GM23338 (cell line): ENCODE data around the gene USH1G. TPM values are rescaled to one million over a fixed set of nuclear protein-coding genes. Genes with fewer than 3 reads are reported as not detected.

ENCODE experiments used
- ATAC-seq: fragments of 200-7000 bp; cut with Tn5 transposase; 3 replicates; pipeline ENCODE4 v1.9.1; 2020
- DNase-seq: peaks from one replicate; pipeline ENCODE4 v3.0.0-alpha.2; 2015; ENCODE audit warnings: low spot score
- H2AFZ ChIP-seq: fragments of 200-600 bp; sonication (generic); 2 replicates; pipeline ENCODE4 v1.8.0; 2016; ENCODE audit warnings: antibody characterized with exemption, mild to moderate bottlenecking, moderate library complexity
- H3F3A ChIP-seq: fragments of 200-600 bp; sonication (generic); replicated peaks from 2 replicates; pipeline ENCODE4 v1.8.0; 2017; ENCODE audit warnings: antibody characterized with exemption, mixed run types, low read depth
- H3K27ac ChIP-seq: fragments of 200-600 bp; sonication (generic); 2 replicates; pipeline ENCODE4 v1.6.1; 2016; ENCODE audit warnings: low read depth
- H3K27me3 ChIP-seq: fragments of 200-600 bp; sonication (generic); 2 replicates; pipeline ENCODE4 v1.8.0; 2016; ENCODE audit warnings: mild to moderate bottlenecking, mixed run types, moderate library complexity; ENCODE audit not compliant: insufficient read depth
- H3K36me3 ChIP-seq: fragments of 200-600 bp; sonication (generic); 2 replicates; pipeline ENCODE4 v1.8.0; 2016; ENCODE audit warnings: mild to moderate bottlenecking; ENCODE audit not compliant: insufficient read depth
- H3K4me1 ChIP-seq: fragments of 200-600 bp; sonication (generic); 2 replicates; pipeline ENCODE4 v1.8.0; 2016; ENCODE audit warnings: mild to moderate bottlenecking, moderate library complexity; ENCODE audit not compliant: insufficient read depth
- H3K4me2 ChIP-seq: fragments of 200-600 bp; sonication (generic); 2 replicates; pipeline ENCODE4 v1.7.1; 2017; ENCODE audit warnings: mixed run types
- H3K4me3 ChIP-seq: fragments of 200-600 bp; sonication (generic); 2 replicates; pipeline ENCODE4 v1.6.1; 2016; ENCODE audit warnings: mixed run types
- H3K79me2 ChIP-seq: fragments of 200-600 bp; sonication (generic); replicated peaks from 2 replicates; pipeline ENCODE4 v1.8.0; 2017; ENCODE audit warnings: mild to moderate bottlenecking; ENCODE audit not compliant: insufficient read depth
- H3K9me2 ChIP-seq: fragments of 200-600 bp; sonication (generic); 2 replicates; pipeline ENCODE4 v1.8.0; 2017; ENCODE audit not compliant: insufficient read depth
- H4K20me1 ChIP-seq: fragments of 200-600 bp; sonication (generic); replicated peaks from 2 replicates; pipeline ENCODE4 v1.8.0; 2017; ENCODE audit warnings: mild to moderate bottlenecking; ENCODE audit not compliant: insufficient read depth
- H3K27ac Mint-ChIP-seq: 2 replicates; pipeline ENCODE4 v1.8.0; 2020; ENCODE audit warnings: inconsistent platforms, mild to moderate bottlenecking, moderate library complexity, mixed read lengths
- H3K27me3 Mint-ChIP-seq: 3 replicates; pipeline ENCODE4 v1.8.0; 2022; ENCODE audit warnings: low read depth, mild to moderate bottlenecking, moderate library complexity, mixed read lengths, inconsistent platforms; ENCODE audit not compliant: insufficient read depth, poor library complexity
- H3K36me3 Mint-ChIP-seq: 3 replicates; pipeline ENCODE4 v1.8.0; 2021; ENCODE audit warnings: low read depth, mild to moderate bottlenecking, inconsistent platforms, moderate library complexity, mixed read lengths
- H3K4me1 Mint-ChIP-seq: 3 replicates; pipeline ENCODE4 v1.8.0; 2020; ENCODE audit warnings: mild to moderate bottlenecking, inconsistent platforms, mixed read lengths
- H3K4me3 Mint-ChIP-seq: 3 replicates; pipeline ENCODE4 v1.8.0; 2021; ENCODE audit warnings: moderate library complexity, mild to moderate bottlenecking, inconsistent platforms, mixed read lengths
- H3K9me3 Mint-ChIP-seq: 3 replicates; pipeline ENCODE4 v1.8.0; 2020; ENCODE audit warnings: moderate library complexity, mild to moderate bottlenecking, inconsistent platforms, mixed read lengths
- CREB1 ChIP-seq: fragments of 250-450 bp; sonication (Bioruptor Pico); IDR thresholded peaks from 2 replicates; pipeline ENCODE4 v1.5.0; 2020; ENCODE audit warnings: low read depth, mild to moderate bottlenecking, moderate library complexity
- EZH2 ChIP-seq: fragments of 200-600 bp; sonication (generic); IDR thresholded peaks from one replicate; pipeline ENCODE4 v1.8.0; 2017; ENCODE audit warnings: antibody characterized with exemption, mild to moderate bottlenecking, low read depth; ENCODE audit not compliant: unreplicated experiment
- EZH2phosphoT487 ChIP-seq: fragments of 200-600 bp; sonication (generic); IDR thresholded peaks from one replicate; pipeline ENCODE4 v1.8.1; 2018; ENCODE audit warnings: antibody characterized with exemption; ENCODE audit not compliant: unreplicated experiment
- NANOG ChIP-seq: IDR thresholded peaks from 2 replicates; pipeline ENCODE4 v1.6.1; 2016; ENCODE audit warnings: antibody characterized with exemption, borderline replicate concordance
- POLR2AphosphoS5 ChIP-seq: IDR thresholded peaks from 2 replicates; pipeline ENCODE4 v1.6.1; 2016; ENCODE audit warnings: antibody characterized with exemption, low read depth
- STAT1 ChIP-seq: IDR thresholded peaks from one replicate; pipeline ENCODE4 v1.6.1; 2016; ENCODE audit warnings: antibody characterized with exemption; ENCODE audit not compliant: unreplicated experiment
- ZNF114 ChIP-seq: fragments of 250-450 bp; sonication (Bioruptor Pico); IDR thresholded peaks from 2 replicates; pipeline ENCODE4 v1.5.0; 2020; ENCODE audit warnings: mild to moderate bottlenecking, moderate library complexity
- ZNF331 ChIP-seq: fragments of 250-450 bp; sonication (Bioruptor Pico); IDR thresholded peaks from 2 replicates; pipeline ENCODE4 v1.5.0; 2020; ENCODE audit warnings: low read depth, mild to moderate bottlenecking, moderate library complexity
- polyA plus RNA-seq: library from polyadenylated mRNA; unstranded; fragments of >200 nt; fragmentation: Nextera tagmentation; extraction: Ambion mirVana; gene quantifications from 2 replicates; pipeline ENCODE4 v1.2.1, GENCODE V29; 2016
- total RNA-seq: library from RNA; depleted of rRNA; stranded (reverse); fragments of >200 nt; shearing (Covaris generic); gene quantifications from 2 replicates; pipeline ENCODE4 v1.2.3, GENCODE V29; 2014
- TF ChIP-seq, protein P1 (sequence below): IDR thresholded peaks from one replicate; pipeline ENCODE4 v1.6.1; 2018; ENCODE audit warnings: antibody characterized with exemption; ENCODE audit not compliant: unreplicated experiment
- TF ChIP-seq, protein P2 (sequence below), 2 experiments: fragments of 200-600 bp in 1 of 2; sonication (generic) in 1 of 2; conservative IDR thresholded peaks; 2 replicates each; pipeline versions ENCODE4 v1.5.1 to v1.6.1; 2016 to 2017; ENCODE audit warnings: antibody characterized with exemption in 2 of 2, low read depth in 2 of 2, mild to moderate bottlenecking in 2 of 2, moderate library complexity in 1 of 2

USH1G gene
- total and polyA plus RNA-seq, 2 experiments from 2014 or later = 0.34 to 1.7 TPM

DNA sequence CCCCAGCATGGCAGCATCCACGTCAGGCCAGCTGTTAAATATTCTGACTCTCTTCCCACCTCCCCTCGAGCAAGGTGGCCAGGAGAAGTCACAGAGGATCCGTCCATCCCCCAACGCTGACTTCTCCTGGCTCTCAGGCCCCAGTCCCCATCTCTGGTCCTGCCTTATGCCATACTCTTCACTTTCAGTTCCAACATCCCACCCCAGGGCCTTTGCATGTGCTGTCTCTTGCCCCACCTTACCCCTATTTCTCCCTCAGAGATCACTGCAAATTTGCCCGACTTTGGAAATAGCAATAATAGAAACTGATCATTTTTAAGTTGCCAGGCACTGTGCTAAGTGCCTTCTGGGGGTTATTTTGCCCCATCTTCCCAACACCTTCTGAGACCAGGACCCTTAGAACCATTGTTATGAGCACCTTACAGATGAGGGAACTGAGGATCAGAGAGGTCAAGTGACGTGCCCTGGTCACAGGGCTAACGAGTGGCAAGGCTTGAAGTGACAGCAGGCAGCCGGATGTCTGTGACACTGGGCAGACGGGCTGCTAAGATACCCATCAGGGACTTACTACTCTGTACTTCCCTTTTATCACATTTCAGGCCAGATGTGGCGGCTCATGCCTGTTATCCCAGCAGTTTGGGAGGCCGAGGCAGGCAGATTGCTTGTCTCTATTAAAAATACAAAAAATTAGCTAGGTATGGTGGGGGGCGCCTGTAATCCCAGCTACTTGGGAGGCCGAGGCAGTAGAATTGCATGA, 31.8 kb upstream of the USH1G start:
- Mint-ChIP-seq H3K9me3 (no peaks in the 10 kb centered on the region), H3K27ac (no peak overlapping the region), H3K36me3 (no peaks in the 10 kb centered on the region), H3K27me3 (peaks cover 17% of the 10 kb centered on the region), H3K4me3 (no peak overlapping the region), H3K4me1 (peaks cover 8% of the 10 kb centered on the region; the same call in 2 of the 3 replicates)
- Histone ChIP-seq H2AFZ (no peak overlapping the region), H4K20me1 (no peaks in the 10 kb centered on the region), H3K36me3 (no peaks in the 10 kb centered on the region), H3F3A (no peaks in the 10 kb centered on the region), H3K79me2 (no peaks in the 10 kb centered on the region), H3K4me3 (no peak overlapping the region), H3K27ac (no peak overlapping the region), H3K27me3 (peaks cover 6% of the 10 kb centered on the region; the same call in 1 of the 2 replicates), H3K9me2 (no peaks in the 10 kb centered on the region), H3K4me1 (peaks cover 5% of the 10 kb centered on the region; the same call in 1 of the 2 replicates), H3K4me2 (no peak overlapping the region)
- TF ChIP-seq, protein P1, sequence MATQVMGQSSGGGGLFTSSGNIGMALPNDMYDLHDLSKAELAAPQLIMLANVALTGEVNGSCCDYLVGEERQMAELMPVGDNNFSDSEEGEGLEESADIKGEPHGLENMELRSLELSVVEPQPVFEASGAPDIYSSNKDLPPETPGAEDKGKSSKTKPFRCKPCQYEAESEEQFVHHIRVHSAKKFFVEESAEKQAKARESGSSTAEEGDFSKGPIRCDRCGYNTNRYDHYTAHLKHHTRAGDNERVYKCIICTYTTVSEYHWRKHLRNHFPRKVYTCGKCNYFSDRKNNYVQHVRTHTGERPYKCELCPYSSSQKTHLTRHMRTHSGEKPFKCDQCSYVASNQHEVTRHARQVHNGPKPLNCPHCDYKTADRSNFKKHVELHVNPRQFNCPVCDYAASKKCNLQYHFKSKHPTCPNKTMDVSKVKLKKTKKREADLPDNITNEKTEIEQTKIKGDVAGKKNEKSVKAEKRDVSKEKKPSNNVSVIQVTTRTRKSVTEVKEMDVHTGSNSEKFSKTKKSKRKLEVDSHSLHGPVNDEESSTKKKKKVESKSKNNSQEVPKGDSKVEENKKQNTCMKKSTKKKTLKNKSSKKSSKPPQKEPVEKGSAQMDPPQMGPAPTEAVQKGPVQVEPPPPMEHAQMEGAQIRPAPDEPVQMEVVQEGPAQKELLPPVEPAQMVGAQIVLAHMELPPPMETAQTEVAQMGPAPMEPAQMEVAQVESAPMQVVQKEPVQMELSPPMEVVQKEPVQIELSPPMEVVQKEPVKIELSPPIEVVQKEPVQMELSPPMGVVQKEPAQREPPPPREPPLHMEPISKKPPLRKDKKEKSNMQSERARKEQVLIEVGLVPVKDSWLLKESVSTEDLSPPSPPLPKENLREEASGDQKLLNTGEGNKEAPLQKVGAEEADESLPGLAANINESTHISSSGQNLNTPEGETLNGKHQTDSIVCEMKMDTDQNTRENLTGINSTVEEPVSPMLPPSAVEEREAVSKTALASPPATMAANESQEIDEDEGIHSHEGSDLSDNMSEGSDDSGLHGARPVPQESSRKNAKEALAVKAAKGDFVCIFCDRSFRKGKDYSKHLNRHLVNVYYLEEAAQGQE = no peak
- TF ChIP-seq NANOG (no peak), ZNF114 (CRISPR knock-in tag) (no peak)
- no peak for DNase-seq
- ATAC-seq = no peak

DNA sequence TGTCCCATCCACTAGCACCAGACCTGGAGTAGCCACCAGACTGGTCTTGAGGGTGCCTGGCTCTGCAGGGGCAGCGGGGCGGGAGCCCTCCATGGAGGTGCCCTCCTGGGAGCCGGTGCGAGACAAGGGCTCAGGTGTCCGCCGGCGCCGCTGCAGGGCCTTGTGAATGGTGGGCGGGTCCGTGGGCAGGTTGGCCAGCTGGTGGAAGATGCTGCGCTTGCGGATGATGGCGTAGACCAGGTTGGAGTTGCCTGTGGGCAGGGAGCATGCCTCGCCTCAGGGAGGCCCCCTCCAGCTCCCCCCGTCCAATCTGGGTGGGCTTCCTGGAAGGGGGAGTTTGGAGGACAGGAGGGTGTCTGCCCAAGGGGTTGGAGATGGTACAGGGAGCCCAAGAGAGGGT, 31.1 kb upstream of the USH1G start:
- Histone ChIP-seq H3K4me1 (peaks cover 5% of the 10 kb centered on the region; the same call in 1 of the 2 replicates), H3K27ac (no peak overlapping the region), H3K4me3 (no peak overlapping the region), H3K9me2 (no peaks in the 10 kb centered on the region), H2AFZ (no peak overlapping the region), H3F3A (no peaks in the 10 kb centered on the region), H3K27me3 (peaks cover 6% of the 10 kb centered on the region; the same call in 1 of the 2 replicates), H3K36me3 (no peaks in the 10 kb centered on the region), H3K79me2 (no peaks in the 10 kb centered on the region), H3K4me2 (no peak overlapping the region), H4K20me1 (no peaks in the 10 kb centered on the region)
- H3K9me3 Mint-ChIP-seq = no peaks in the 10 kb centered on the region
- no peaks in the 10 kb centered on the region for H3K36me3 Mint-ChIP-seq
- peaks cover 13% of the 10 kb centered on the region for H3K27me3 Mint-ChIP-seq
- DNase-seq = no peak
- H3K27ac Mint-ChIP-seq = no peak overlapping the region
- no peak for ATAC-seq
- peaks cover 9% of the 10 kb centered on the region; the same call in 2 of the 3 replicates for H3K4me1 Mint-ChIP-seq
- H3K4me3 Mint-ChIP-seq = no peak overlapping the region
- TF ChIP-seq ZNF114 (CRISPR knock-in tag) = no peak
- TF ChIP-seq, protein P2, sequence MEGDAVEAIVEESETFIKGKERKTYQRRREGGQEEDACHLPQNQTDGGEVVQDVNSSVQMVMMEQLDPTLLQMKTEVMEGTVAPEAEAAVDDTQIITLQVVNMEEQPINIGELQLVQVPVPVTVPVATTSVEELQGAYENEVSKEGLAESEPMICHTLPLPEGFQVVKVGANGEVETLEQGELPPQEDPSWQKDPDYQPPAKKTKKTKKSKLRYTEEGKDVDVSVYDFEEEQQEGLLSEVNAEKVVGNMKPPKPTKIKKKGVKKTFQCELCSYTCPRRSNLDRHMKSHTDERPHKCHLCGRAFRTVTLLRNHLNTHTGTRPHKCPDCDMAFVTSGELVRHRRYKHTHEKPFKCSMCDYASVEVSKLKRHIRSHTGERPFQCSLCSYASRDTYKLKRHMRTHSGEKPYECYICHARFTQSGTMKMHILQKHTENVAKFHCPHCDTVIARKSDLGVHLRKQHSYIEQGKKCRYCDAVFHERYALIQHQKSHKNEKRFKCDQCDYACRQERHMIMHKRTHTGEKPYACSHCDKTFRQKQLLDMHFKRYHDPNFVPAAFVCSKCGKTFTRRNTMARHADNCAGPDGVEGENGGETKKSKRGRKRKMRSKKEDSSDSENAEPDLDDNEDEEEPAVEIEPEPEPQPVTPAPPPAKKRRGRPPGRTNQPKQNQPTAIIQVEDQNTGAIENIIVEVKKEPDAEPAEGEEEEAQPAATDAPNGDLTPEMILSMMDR (conservative IDR thresholded peaks at IDR 0.05; ENCODE audit: low read depth in 2 of 2) = no peak
- no peak for TF ChIP-seq EZH2
- TF ChIP-seq EZH2phosphoT487 = no peak
- TF ChIP-seq STAT1 = no peak
- TF ChIP-seq, protein P1 = no peak
- TF ChIP-seq CREB1 (CRISPR knock-in tag) = no peak
- TF ChIP-seq ZNF331 (CRISPR knock-in tag) = no peak
- no peak for TF ChIP-seq POLR2AphosphoS5
